Stimulated activated CD4-positive, alpha-beta T cell treated with anti-CD3 and anti-CD28 coated beads, Interleukin-2, amount 100 ng/mL, for 48 hours (primary cell): ENCODE results near the gene ST6GALNAC6.

Source experiments
- DNase-seq, 2 donors: peaks; one replicate each; pipeline ENCODE4 v3.0.0-alpha.2; 2020

The ST6GALNAC6 gene, protein sequence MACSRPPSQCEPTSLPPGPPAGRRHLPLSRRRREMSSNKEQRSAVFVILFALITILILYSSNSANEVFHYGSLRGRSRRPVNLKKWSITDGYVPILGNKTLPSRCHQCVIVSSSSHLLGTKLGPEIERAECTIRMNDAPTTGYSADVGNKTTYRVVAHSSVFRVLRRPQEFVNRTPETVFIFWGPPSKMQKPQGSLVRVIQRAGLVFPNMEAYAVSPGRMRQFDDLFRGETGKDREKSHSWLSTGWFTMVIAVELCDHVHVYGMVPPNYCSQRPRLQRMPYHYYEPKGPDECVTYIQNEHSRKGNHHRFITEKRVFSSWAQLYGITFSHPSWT

GRCh38 chr9:127899128-127899943 is at the start of gene ST6GALNAC6:
Gene ST6GALNAC6 (minus strand): TSS chr9:127899603. CDS start chr9:127897981, 1,622 bp downstream.
- peak; percentile 65 to 77 for DNase-seq

- no peak for DNase-seq
These were observed 48.7 kb upstream of the ST6GALNAC6 start for GRCh38 chr9:127947841-127948710.

DNA sequence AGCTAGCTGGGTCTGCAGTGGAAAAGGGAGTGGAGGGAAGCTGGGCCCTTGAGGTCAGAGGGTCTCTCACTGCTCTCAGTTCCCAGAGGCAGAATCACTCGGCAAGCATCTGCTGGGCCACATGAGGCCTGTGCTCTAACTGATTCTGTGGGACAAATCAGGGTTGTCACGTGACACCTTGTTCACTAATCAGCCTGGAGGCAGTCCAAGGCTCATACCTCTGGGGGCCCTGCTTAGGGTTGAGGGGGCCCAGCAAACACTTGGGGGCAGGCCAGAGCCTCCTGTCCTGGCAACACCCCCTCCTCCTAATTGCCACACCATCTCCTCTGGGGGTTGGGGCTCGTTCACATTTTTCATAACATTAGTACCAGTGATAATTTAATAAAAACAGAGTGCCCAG is 47.3 kb upstream of the ST6GALNAC6 start:
- DNase-seq, result no peak

GRCh38 chr9:127945942-127946341 is 46.5 kb upstream of the ST6GALNAC6 start:
- no peak for DNase-seq

- no peak for DNase-seq
These were observed 45.9 kb upstream of the ST6GALNAC6 start for GRCh38 chr9:127945338-127945737.

GRCh38 chr9:127944586-127945218 is 45.3 kb upstream of the ST6GALNAC6 start:
- DNase-seq, result no peak

DNA sequence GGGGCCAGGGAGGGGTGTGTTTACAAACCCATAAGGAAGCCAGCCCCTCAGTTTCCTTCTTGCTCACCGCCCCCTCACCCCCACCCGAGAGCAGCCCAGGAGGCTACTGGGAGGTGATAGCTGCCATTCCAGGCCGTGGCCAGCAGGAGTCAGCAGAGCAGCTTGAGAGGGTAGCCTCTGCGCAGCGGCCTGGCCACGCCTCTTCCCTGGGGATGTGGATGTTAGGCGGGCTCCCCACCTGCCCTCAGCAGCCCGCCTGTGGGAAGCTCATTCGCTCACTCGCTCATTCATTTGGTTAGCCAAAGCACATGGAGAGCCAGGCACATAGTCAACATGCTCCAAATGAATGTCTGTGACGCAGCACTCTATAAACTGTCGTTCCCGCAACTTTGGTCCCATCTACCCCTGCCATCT is 44.3 kb upstream of the ST6GALNAC6 start:
- DNase-seq, result peak; percentile 76 to 78

- no peak for DNase-seq
These were observed 43.7 kb upstream of the ST6GALNAC6 start for GRCh38 chr9:127943011-127943662.

GRCh38 chr9:127942216-127943010 is 43.0 kb upstream of the ST6GALNAC6 start:
- DNase-seq, result peak in 1 of 2 donors; percentile 56

GRCh38 chr9:127941961-127942215 is 42.5 kb upstream of the ST6GALNAC6 start:
- no peak for DNase-seq

- no peak for DNase-seq
These were observed 41.9 kb upstream of the ST6GALNAC6 start for GRCh38 chr9:127941062-127941960.

- no peak for DNase-seq
These were observed 41.2 kb upstream of the ST6GALNAC6 start for GRCh38 chr9:127940593-127940992.

DNA sequence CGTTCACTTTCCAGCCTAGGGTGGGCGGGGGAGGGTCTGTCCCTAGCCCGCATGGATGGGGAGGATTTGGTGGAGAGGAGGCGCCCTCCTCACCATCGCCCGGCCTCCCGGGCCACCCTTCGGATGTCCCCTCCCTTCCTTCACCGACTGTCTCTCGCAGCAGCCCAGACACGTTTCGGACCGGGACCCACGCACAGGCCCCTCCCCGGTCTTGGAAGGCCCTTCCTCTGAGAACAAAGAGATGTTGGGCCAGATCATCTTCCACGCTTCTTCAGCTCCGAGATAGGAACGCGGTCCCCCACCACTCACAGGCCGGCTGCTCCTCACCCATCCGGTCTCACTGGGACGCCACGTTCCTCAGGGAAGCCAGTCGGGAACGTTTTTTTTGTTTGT is 38.9 kb upstream of the ST6GALNAC6 start:
- DNase-seq, result no peak

GRCh38 chr9:127937388-127938297 is 38.2 kb upstream of the ST6GALNAC6 start, which contains the start of gene DPM2:
Gene DPM2 (minus strand): TSS chr9:127937854. CDS start chr9:127937820, 34 bp downstream.
- DNase-seq, result peak; percentile 78 to 80

DNA sequence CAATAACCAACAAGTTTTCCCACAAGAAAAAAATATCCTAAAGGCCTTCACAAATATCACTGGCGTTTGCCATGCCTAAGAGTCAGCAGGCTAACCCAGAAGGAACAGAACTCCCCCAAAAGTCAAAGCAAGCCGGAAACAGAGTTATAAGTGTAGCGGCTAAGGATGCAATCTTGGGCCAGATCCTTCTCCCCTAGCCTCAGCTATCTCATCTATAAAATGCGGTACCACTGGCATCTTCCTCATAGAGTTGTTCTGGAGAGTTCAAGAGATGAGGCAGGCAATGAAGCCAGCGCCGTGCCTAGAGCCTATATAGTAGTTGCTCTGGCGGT is 37.6 kb upstream of the ST6GALNAC6 start:
- no peak for DNase-seq

- DNase-seq, result no peak
These were observed 37.0 kb upstream of the ST6GALNAC6 start for GRCh38 chr9:127936347-127936852.

DNA sequence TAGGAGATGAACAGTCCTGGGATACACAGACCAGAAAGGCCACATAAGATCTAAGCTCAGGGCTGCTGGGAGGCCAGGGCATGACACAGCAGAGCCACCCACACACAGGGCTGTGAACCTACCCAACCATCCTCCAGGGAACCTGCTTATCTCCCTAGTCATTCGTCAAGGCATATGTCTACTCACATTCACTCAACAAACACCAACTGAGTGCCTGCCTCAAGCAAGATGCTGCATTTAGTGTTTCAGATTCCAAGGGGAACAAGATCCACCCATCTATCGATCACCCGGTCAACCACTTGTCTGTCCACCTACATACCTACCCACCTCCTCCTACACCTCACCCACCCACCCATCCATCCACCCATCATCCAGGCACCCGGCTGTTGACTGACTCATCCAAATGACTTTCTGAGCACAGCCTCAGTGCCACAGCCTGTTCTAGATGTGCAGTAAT is 36.4 kb upstream of the ST6GALNAC6 start:
- no peak for DNase-seq

DNA sequence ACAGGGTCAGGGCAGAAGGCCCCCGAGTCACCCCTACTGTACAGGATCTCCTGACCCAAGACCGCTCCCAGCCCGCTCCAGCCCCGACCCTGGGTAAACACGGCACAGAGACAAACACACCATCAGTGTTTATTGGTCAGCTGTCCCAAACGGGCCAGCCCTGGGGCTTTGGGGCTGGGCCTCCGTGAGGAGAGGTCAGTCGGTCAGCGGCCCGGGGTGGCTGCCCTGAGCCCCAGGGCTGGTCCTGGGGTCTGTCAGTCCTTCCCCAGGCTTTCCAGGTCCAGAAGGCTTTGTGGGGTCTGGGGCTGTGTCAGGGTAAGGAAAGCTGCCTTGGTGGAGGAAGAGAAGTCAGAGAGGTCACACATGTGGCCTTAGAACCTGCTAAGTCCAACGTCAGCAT is 35.6 kb upstream of the ST6GALNAC6 start:
- no peak for DNase-seq

DNA sequence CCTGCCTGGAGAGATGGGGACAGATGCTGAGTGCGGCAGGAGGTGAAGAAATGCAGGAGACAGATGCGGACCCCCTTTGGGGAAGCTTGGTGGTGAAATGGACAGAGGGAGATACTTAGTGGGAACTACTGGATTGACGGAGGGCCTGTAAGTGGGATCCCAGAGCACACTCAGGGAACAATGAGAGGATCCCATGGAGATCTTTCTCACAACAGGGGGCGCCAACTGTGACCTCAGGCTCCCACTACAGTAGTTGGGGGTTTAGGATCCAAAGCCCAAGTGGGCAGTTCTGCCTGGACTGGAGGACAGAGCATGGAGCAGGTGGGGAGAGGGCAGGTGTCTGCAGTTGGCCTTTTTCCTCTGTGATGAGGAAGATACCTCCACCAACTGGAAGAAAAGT is 34.8 kb upstream of the ST6GALNAC6 start:
- DNase-seq, result no peak
